ENCODE data around the gene MYNN. TPM values are rescaled to one million over a fixed set of nuclear protein-coding genes. Genes with fewer than 3 reads are reported as not detected.

Gene MYNN
- total RNA-seq, 1 experiment from 2014 or later, result 10.6 TPM

GRCh38 chr3:169822091-169822490 lies 48.9 kb downstream of the MYNN start:
- peaks cover 7% of the 10 kb centered on the region for H3K4me1 Mint-ChIP-seq (ENCODE audit: low read depth, unreplicated experiment)
- H3K36me3 Mint-ChIP-seq (ENCODE audit: insufficient read depth, unreplicated experiment), result no peaks in the 10 kb centered on the region
- Histone ChIP-seq H3K27me3 (replicated peaks; ENCODE audit: control insufficient read depth, insufficient read depth, low read length) (no peaks in the 10 kb centered on the region; the same call in 1 of the 2 replicates), H3K4me1 (no peaks in the 10 kb centered on the region), H3K36me3 (ENCODE audit: control insufficient read depth, insufficient read depth, low read length) (no peaks in the 10 kb centered on the region), H3K4me3 (ENCODE audit: low read depth, low read length) (peak overlapping the region; percentile 41), H3K9me3 (no peaks in the 10 kb centered on the region)
- H3K27me3 Mint-ChIP-seq (ENCODE audit: insufficient read depth, unreplicated experiment), result peaks cover 23% of the 10 kb centered on the region
- TF ChIP-seq CTCF (IDR thresholded peaks at IDR 0.05; ENCODE audit: insufficient read depth in 1 of 2, low read depth in 1 of 2, low read length in 1 of 2, severe bottlenecking in 1 of 2, unreplicated experiment in 1 of 2), result no peak
- BruUV-seq (replicated peaks), result no TSS peak
- ChIA-PET CTCF (no interaction called here), POLR2A (no interaction called here)
- peak overlapping the region; percentile 77 for H3K4me3 Mint-ChIP-seq (ENCODE audit: unreplicated experiment)
- H3K27ac Mint-ChIP-seq (ENCODE audit: unreplicated experiment), result no peak overlapping the region
- peaks cover 8% of the 10 kb centered on the region for H3K9me3 Mint-ChIP-seq (ENCODE audit: unreplicated experiment)
- intact Hi-C loops (cut with micrococcal nuclease; ENCODE audit: unreplicated experiment), result no loop called here
- DNase-seq, result peak in 1 of 2 experiments; percentile 3

- H3K9me3 ChIP-seq, result no peaks in the 10 kb centered on the region
- no peaks in the 10 kb centered on the region for H3K36me3 ChIP-seq (ENCODE audit: control insufficient read depth, insufficient read depth, low read length)
- no peaks in the 10 kb centered on the region; the same call in 1 of the 2 replicates for H3K27me3 ChIP-seq (replicated peaks; ENCODE audit: control insufficient read depth, insufficient read depth, low read length)
- Mint-ChIP-seq H3K4me1 (ENCODE audit: low read depth, unreplicated experiment) (peaks cover 7% of the 10 kb centered on the region), H3K9me3 (ENCODE audit: unreplicated experiment) (peaks cover 3% of the 10 kb centered on the region), H3K4me3 (ENCODE audit: unreplicated experiment) (peak overlapping the region; percentile 77), H3K27ac (ENCODE audit: unreplicated experiment) (no peak overlapping the region), H3K36me3 (ENCODE audit: insufficient read depth, unreplicated experiment) (no peaks in the 10 kb centered on the region), H3K27me3 (ENCODE audit: insufficient read depth, unreplicated experiment) (peaks cover 22% of the 10 kb centered on the region)
- TF ChIP-seq CTCF (IDR thresholded peaks at IDR 0.05; ENCODE audit: insufficient read depth in 1 of 2, low read depth in 1 of 2, low read length in 1 of 2, severe bottlenecking in 1 of 2, unreplicated experiment in 1 of 2), result no peak
- peak in 1 of 2 experiments; percentile 36 for DNase-seq
- intact Hi-C loops (cut with micrococcal nuclease; ENCODE audit: unreplicated experiment), result no loop called here
- H3K4me3 ChIP-seq (ENCODE audit: low read depth, low read length), result peak overlapping the region; percentile 41
- POLR2A ChIA-PET, result no interaction called here
- no peaks in the 10 kb centered on the region for H3K4me1 ChIP-seq
- no TSS peak for BruUV-seq (replicated peaks)
- CTCF ChIA-PET, result no interaction called here
Measured at GRCh38 chr3:169822540-169822939, 49.3 kb downstream of the MYNN start.

GRCh38 chr3:169822983-169823382 lies 49.8 kb downstream of the MYNN start:
- no TSS peak for BruUV-seq (replicated peaks)
- H3K4me3 ChIP-seq (ENCODE audit: low read depth, low read length), result no peak overlapping the region
- no peak for TF ChIP-seq CTCF (IDR thresholded peaks at IDR 0.05; ENCODE audit: insufficient read depth in 1 of 2, low read depth in 1 of 2, low read length in 1 of 2, severe bottlenecking in 1 of 2, unreplicated experiment in 1 of 2)

More at GRCh38 chr3:169822983-169823382, 49.8 kb downstream of the MYNN start:
- intact Hi-C loops (cut with micrococcal nuclease; ENCODE audit: unreplicated experiment), result no loop called here
- no peak for DNase-seq
- Mint-ChIP-seq H3K27ac (ENCODE audit: unreplicated experiment) (no peak overlapping the region), H3K4me3 (ENCODE audit: unreplicated experiment) (peak overlapping the region; percentile 77), H3K9me3 (ENCODE audit: unreplicated experiment) (no peaks in the 10 kb centered on the region), H3K4me1 (ENCODE audit: low read depth, unreplicated experiment) (peaks cover 7% of the 10 kb centered on the region), H3K36me3 (ENCODE audit: insufficient read depth, unreplicated experiment) (no peaks in the 10 kb centered on the region), H3K27me3 (ENCODE audit: insufficient read depth, unreplicated experiment) (peaks cover 19% of the 10 kb centered on the region)
- ChIA-PET POLR2A (no interaction called here), CTCF (no interaction called here)
- Histone ChIP-seq H3K4me1 (no peaks in the 10 kb centered on the region), H3K27me3 (replicated peaks; ENCODE audit: control insufficient read depth, insufficient read depth, low read length) (no peaks in the 10 kb centered on the region; the same call in 1 of the 2 replicates), H3K9me3 (no peaks in the 10 kb centered on the region), H3K36me3 (ENCODE audit: control insufficient read depth, insufficient read depth, low read length) (no peaks in the 10 kb centered on the region)
